ENCODE measurements around the gene SPAG5.

Gene SPAG5

GRCh38 chr17:28555022-28555421 is 43.8 kb downstream of the SPAG5 start:
- no peak overlapping the region for H3K27ac ChIP-seq
- TF ChIP-seq CTCF (IDR thresholded peaks at IDR 0.05), result no peak
- no peak overlapping the region for H3K4me3 ChIP-seq
- DNase-seq (ENCODE audit: low spot score), result no peak

- Histone ChIP-seq H3K27ac (no peak overlapping the region), H3K4me3 (no peak overlapping the region)
- DNase-seq (ENCODE audit: low spot score), result no peak
- no peak for TF ChIP-seq CTCF (IDR thresholded peaks at IDR 0.05)
Measured at GRCh38 chr17:28554565-28554964, 44.3 kb downstream of the SPAG5 start.

GRCh38 chr17:28553000-28553505 is 45.8 kb downstream of the SPAG5 start:
- Histone ChIP-seq H3K27ac (peak overlapping the region in 1 of 2 donors; percentile 74), H3K4me3 (peak overlapping the region; percentile 86)
- no peak for DNase-seq (ENCODE audit: low spot score)

GRCh38 chr17:28552176-28552999 is 46.4 kb downstream of the SPAG5 start, which contains the start of gene UNC119:
Gene UNC119, minus strand, starts transcription at chr17:28552624. Its CDS starts 67 bp downstream, at chr17:28552557.
- peak within 1 kb of the TSS; percentile 74 to 78 for H3K27ac ChIP-seq
- DNase-seq (ENCODE audit: low spot score), result no peak
- no peak for TF ChIP-seq CTCF (IDR thresholded peaks at IDR 0.05)

More at GRCh38 chr17:28553000-28553505, 45.8 kb downstream of the SPAG5 start:
- no peak for TF ChIP-seq CTCF (IDR thresholded peaks at IDR 0.05)

GRCh38 chr17:28551421-28552175 is 47.2 kb downstream of the SPAG5 start:
- Histone ChIP-seq H3K4me3 (peak overlapping the region; percentile 86), H3K27ac (peak overlapping the region in 1 of 2 donors; percentile 78)
- TF ChIP-seq CTCF (IDR thresholded peaks at IDR 0.05), result no peak
- no peak for DNase-seq (ENCODE audit: low spot score)

More at GRCh38 chr17:28552176-28552999, 46.4 kb downstream of the SPAG5 start, which contains the start of gene UNC119:
- H3K4me3 ChIP-seq, result peak within 1 kb of the TSS; percentile 86

GRCh38 chr17:28550858-28551257 is 48.0 kb downstream of the SPAG5 start:
- no peak for DNase-seq (ENCODE audit: low spot score)
- TF ChIP-seq CTCF (IDR thresholded peaks at IDR 0.05), result no peak
- H3K4me3 ChIP-seq, result no peak overlapping the region
- H3K27ac ChIP-seq, result no peak overlapping the region
